DND-41 (cell line): ENCODE data around the gene GREM2.

Experiments
- EZH2 ChIP-seq: IDR thresholded peaks from 3 replicates; pipeline ENCODE4 v1.6.1; 2012; ENCODE audit warnings: borderline replicate concordance, low read depth, mild to moderate bottlenecking, moderate library complexity, low read length, inconsistent platforms; ENCODE audit not compliant: severe bottlenecking
- TF ChIP-seq, protein P1 (sequence below): IDR thresholded peaks from 2 replicates; pipeline ENCODE4 v1.5.1; 2012; ENCODE audit warnings: borderline replicate concordance, low read length, moderate library complexity, mild to moderate bottlenecking; ENCODE audit not compliant: poor library complexity, severe bottlenecking; ENCODE audit errors: extremely low read depth

DNA sequence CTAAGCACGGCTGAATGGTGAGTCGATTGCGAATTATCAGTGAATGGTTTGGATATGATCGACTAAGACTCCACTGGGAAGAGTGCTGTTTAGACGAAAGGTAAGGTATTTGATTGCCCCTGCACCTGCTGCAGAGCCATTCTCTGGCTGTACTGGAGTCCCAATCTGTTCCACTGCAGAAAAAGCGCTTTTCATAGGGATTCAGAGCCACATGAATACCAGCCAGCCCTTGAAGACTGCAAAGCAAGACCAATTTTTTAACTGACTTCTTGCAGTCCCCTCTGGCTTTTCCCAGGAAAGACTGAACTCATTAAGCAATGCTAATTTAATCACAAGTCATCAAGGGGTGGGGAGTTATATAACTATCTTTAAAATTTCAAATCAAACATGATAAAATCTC, 1.3 kb downstream of the GREM2 start:
- TF ChIP-seq, protein P1, sequence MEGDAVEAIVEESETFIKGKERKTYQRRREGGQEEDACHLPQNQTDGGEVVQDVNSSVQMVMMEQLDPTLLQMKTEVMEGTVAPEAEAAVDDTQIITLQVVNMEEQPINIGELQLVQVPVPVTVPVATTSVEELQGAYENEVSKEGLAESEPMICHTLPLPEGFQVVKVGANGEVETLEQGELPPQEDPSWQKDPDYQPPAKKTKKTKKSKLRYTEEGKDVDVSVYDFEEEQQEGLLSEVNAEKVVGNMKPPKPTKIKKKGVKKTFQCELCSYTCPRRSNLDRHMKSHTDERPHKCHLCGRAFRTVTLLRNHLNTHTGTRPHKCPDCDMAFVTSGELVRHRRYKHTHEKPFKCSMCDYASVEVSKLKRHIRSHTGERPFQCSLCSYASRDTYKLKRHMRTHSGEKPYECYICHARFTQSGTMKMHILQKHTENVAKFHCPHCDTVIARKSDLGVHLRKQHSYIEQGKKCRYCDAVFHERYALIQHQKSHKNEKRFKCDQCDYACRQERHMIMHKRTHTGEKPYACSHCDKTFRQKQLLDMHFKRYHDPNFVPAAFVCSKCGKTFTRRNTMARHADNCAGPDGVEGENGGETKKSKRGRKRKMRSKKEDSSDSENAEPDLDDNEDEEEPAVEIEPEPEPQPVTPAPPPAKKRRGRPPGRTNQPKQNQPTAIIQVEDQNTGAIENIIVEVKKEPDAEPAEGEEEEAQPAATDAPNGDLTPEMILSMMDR: no peak
- no peak for TF ChIP-seq EZH2
